SK-N-SH (cell line): ENCODE measurements around the gene SLC30A3.

Source experiments
- POLR2AphosphoS5 ChIP-seq: IDR thresholded peaks from 2 replicates; pipeline ENCODE4 v1.6.1; 2012; ENCODE audit warnings: low read depth, low read length
- TF ChIP-seq, protein P1 (sequence below): fragments of 200-600 bp; sonication (generic); IDR thresholded peaks from 2 replicates; pipeline ENCODE4 v1.6.1; 2017; ENCODE audit warnings: antibody characterized with exemption, mild to moderate bottlenecking, moderate library complexity

DNA sequence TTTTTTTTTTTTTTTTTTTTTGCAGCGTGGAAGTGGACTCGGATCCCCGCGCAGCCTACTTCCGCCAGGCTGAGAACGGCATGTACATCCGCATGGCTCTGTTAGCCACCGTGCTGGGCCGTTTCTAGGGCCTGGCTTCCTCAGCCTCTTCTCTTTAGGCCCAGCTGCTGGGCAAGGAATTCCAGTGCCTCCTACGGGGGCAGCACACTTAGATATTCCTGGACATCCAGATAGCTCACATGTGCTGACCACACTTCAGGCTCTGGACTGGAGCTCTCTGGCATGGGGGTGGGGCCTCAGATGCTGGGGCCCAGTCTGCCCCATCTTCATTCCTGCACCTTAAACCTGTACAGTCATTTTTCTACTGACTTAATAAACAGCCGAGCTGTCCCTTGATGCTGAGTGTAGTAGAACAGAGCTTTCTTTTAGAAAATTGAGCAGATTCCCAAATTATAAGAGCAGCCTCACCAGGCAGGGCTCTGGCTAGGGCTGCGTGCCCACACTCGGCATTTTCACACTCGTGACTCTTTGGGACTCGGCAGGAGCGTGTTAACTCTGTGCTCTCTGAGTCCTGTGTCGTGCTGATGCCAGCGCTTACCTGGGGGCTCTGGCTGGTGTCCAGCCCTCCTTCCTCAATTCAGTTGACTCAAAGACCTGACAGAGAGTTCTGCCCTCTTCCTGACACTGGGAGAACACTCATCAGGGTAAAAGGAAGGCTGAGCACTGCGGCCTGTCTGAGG, 19.3 kb downstream of the SLC30A3 start:
- TF ChIP-seq, protein P1, sequence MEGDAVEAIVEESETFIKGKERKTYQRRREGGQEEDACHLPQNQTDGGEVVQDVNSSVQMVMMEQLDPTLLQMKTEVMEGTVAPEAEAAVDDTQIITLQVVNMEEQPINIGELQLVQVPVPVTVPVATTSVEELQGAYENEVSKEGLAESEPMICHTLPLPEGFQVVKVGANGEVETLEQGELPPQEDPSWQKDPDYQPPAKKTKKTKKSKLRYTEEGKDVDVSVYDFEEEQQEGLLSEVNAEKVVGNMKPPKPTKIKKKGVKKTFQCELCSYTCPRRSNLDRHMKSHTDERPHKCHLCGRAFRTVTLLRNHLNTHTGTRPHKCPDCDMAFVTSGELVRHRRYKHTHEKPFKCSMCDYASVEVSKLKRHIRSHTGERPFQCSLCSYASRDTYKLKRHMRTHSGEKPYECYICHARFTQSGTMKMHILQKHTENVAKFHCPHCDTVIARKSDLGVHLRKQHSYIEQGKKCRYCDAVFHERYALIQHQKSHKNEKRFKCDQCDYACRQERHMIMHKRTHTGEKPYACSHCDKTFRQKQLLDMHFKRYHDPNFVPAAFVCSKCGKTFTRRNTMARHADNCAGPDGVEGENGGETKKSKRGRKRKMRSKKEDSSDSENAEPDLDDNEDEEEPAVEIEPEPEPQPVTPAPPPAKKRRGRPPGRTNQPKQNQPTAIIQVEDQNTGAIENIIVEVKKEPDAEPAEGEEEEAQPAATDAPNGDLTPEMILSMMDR = no peak
- TF ChIP-seq POLR2AphosphoS5 = no peak
